Esophagus muscularis mucosa (tissue), 4 donors: ENCODE data around the gene NRG2.

Experiments
- CTCF ChIP-seq, 3 experiments: fragments of 200-600 bp in 2 of 3; fragments of 450-650 bp in 1 of 3; sonication (generic) in 2 of 3; IDR thresholded peaks; one replicate each; pipeline ENCODE4 v1.5.1; 2017 to 2019; ENCODE audit warnings: antibody characterized with exemption in 3 of 3, mild to moderate bottlenecking in 2 of 3, moderate library complexity in 1 of 3
- EP300 ChIP-seq: sonication (generic); formaldehyde crosslinking; IDR thresholded peaks from one replicate; pipeline ENCODE4 v1.6.1; 2017; ENCODE audit warnings: antibody characterized with exemption
- POLR2A ChIP-seq: fragments of 450-650 bp; IDR thresholded peaks from one replicate; pipeline ENCODE4 v1.6.1; 2017; ENCODE audit warnings: antibody characterized with exemption, moderate library complexity, mild to moderate bottlenecking, low read depth
- POLR2AphosphoS5 ChIP-seq, 2 donors: sonication (generic); formaldehyde crosslinking; IDR thresholded peaks; one replicate each; pipeline ENCODE4 v1.6.1; 2017; ENCODE audit warnings: antibody characterized with exemption in 2 of 2

- TF ChIP-seq CTCF (IDR thresholded peaks at IDR 0.05) (no peak), POLR2A (no peak), POLR2AphosphoS5 (IDR thresholded peaks at IDR 0.05) (no peak), EP300 (no peak)
Measured at GRCh38 chr5:139901251-139901575, 141.9 kb downstream of the NRG2 start.
